ACC112 (cell line): ENCODE data around the gene ATP6V1F.

Experiments used
- H2AFZ ChIP-seq: fragments of 200-600 bp; sonication (generic); one replicate; pipeline ENCODE4 v1.6.0; 2017; ENCODE audit warnings: antibody characterized with exemption, low read length; ENCODE audit not compliant: unreplicated experiment
- H3K27ac ChIP-seq: fragments of 200-600 bp; sonication (generic); 2 replicates; pipeline ENCODE4 v1.5.1; 2014; ENCODE audit warnings: low read depth, mild to moderate bottlenecking, antibody characterized with exemption, low read length, moderate library complexity
- H3K27me3 ChIP-seq: fragments of 200-600 bp; sonication (generic); 2 replicates; pipeline ENCODE4 v1.6.1; 2014; ENCODE audit warnings: mild to moderate bottlenecking, antibody characterized with exemption, low read length, moderate library complexity, mixed read lengths; ENCODE audit not compliant: insufficient read depth
- H3K36me3 ChIP-seq: fragments of 200-600 bp; sonication (generic); 2 replicates; pipeline ENCODE4 v1.6.1; 2016; ENCODE audit warnings: mild to moderate bottlenecking, antibody characterized with exemption, low read length, moderate library complexity, mixed read lengths; ENCODE audit not compliant: insufficient read depth
- H3K4me1 ChIP-seq: fragments of 200-600 bp; sonication (generic); one replicate; pipeline ENCODE4 v1.6.1; 2016; ENCODE audit warnings: low read length, mixed read lengths; ENCODE audit not compliant: insufficient read depth, unreplicated experiment, control insufficient read depth
- H3K4me3 ChIP-seq: fragments of 200-600 bp; sonication (generic); 2 replicates; pipeline ENCODE4 v1.5.1; 2014; ENCODE audit warnings: mild to moderate bottlenecking, low read depth, low read length
- H3K79me2 ChIP-seq: fragments of 200-600 bp; sonication (generic); one replicate; pipeline ENCODE4 v1.6.0; 2016; ENCODE audit warnings: low read length; ENCODE audit not compliant: control insufficient read depth, unreplicated experiment, insufficient read depth

Gene ATP6V1F

GRCh38 chr7:128842674-128843641 is 19.7 kb upstream of the ATP6V1F start:
- H3K27ac ChIP-seq, result no peak overlapping the region
- H3K27me3 ChIP-seq, result no peaks in the 10 kb centered on the region
- H2AFZ ChIP-seq, result no peak overlapping the region
- peaks cover 2% of the 10 kb centered on the region for H3K79me2 ChIP-seq
- H3K4me3 ChIP-seq, result no peak overlapping the region
- H3K36me3 ChIP-seq, result peaks cover 35% of the 10 kb centered on the region; the same call in 1 of the 2 replicates
- H3K4me1 ChIP-seq, result peaks cover 7% of the 10 kb centered on the region

GRCh38 chr7:128843938-128844621 is 18.6 kb upstream of the ATP6V1F start:
- H3K4me1 ChIP-seq, result peaks cover 7% of the 10 kb centered on the region
- H2AFZ ChIP-seq, result no peak overlapping the region
- H3K27ac ChIP-seq, result no peak overlapping the region
- H3K4me3 ChIP-seq, result no peak overlapping the region
- no peaks in the 10 kb centered on the region for H3K79me2 ChIP-seq
- no peaks in the 10 kb centered on the region for H3K27me3 ChIP-seq
- H3K36me3 ChIP-seq, result peaks cover 27% of the 10 kb centered on the region; the same call in 1 of the 2 replicates

GRCh38 chr7:128844777-128845311 is 17.8 kb upstream of the ATP6V1F start:
- H3K79me2 ChIP-seq, result no peaks in the 10 kb centered on the region
- peaks cover 26% of the 10 kb centered on the region; the same call in 1 of the 2 replicates for H3K36me3 ChIP-seq
- H3K4me1 ChIP-seq, result peaks cover 7% of the 10 kb centered on the region
- no peak overlapping the region for H3K27ac ChIP-seq
- H3K4me3 ChIP-seq, result no peak overlapping the region
- no peaks in the 10 kb centered on the region for H3K27me3 ChIP-seq
- no peak overlapping the region for H2AFZ ChIP-seq

- H2AFZ ChIP-seq, result no peak overlapping the region
- H3K36me3 ChIP-seq, result peaks cover 20% of the 10 kb centered on the region; the same call in 1 of the 2 replicates
- H3K79me2 ChIP-seq, result no peaks in the 10 kb centered on the region
- H3K4me1 ChIP-seq, result peaks cover 7% of the 10 kb centered on the region
- H3K4me3 ChIP-seq, result no peak overlapping the region
- H3K27ac ChIP-seq, result no peak overlapping the region
- H3K27me3 ChIP-seq, result no peaks in the 10 kb centered on the region
Observed at GRCh38 chr7:128845475-128845874, 17.2 kb upstream of the ATP6V1F start.

GRCh38 chr7:128845987-128846386 is 16.7 kb upstream of the ATP6V1F start:
- Histone ChIP-seq H3K79me2 (no peaks in the 10 kb centered on the region), H3K27ac (no peak overlapping the region), H3K4me3 (no peak overlapping the region), H2AFZ (no peak overlapping the region), H3K4me1 (peaks cover 7% of the 10 kb centered on the region), H3K36me3 (peaks cover 19% of the 10 kb centered on the region; the same call in 1 of the 2 replicates), H3K27me3 (no peaks in the 10 kb centered on the region)

GRCh38 chr7:128846781-128847444 is 15.7 kb upstream of the ATP6V1F start:
- Histone ChIP-seq H2AFZ (no peak overlapping the region), H3K4me1 (no peaks in the 10 kb centered on the region), H3K4me3 (no peak overlapping the region), H3K27ac (no peak overlapping the region), H3K79me2 (no peaks in the 10 kb centered on the region), H3K27me3 (no peaks in the 10 kb centered on the region), H3K36me3 (peaks cover 16% of the 10 kb centered on the region; the same call in 1 of the 2 replicates)

- Histone ChIP-seq H3K4me3 (no peak overlapping the region), H3K79me2 (no peaks in the 10 kb centered on the region), H3K36me3 (peaks cover 16% of the 10 kb centered on the region; the same call in 1 of the 2 replicates), H2AFZ (no peak overlapping the region), H3K4me1 (no peaks in the 10 kb centered on the region), H3K27ac (no peak overlapping the region), H3K27me3 (no peaks in the 10 kb centered on the region)
Observed at GRCh38 chr7:128847721-128848211, 14.9 kb upstream of the ATP6V1F start.

GRCh38 chr7:128848289-128849155 is 14.1 kb upstream of the ATP6V1F start:
- Histone ChIP-seq H3K79me2 (no peaks in the 10 kb centered on the region), H3K36me3 (peaks cover 12% of the 10 kb centered on the region; the same call in 1 of the 2 replicates), H2AFZ (no peak overlapping the region), H3K27ac (no peak overlapping the region), H3K4me1 (no peaks in the 10 kb centered on the region), H3K4me3 (no peak overlapping the region), H3K27me3 (no peaks in the 10 kb centered on the region)

GRCh38 chr7:128849156-128849515 is 13.5 kb upstream of the ATP6V1F start:
- no peak overlapping the region for H2AFZ ChIP-seq
- no peaks in the 10 kb centered on the region for H3K27me3 ChIP-seq
- no peaks in the 10 kb centered on the region for H3K79me2 ChIP-seq
- H3K36me3 ChIP-seq, result peaks cover 11% of the 10 kb centered on the region; the same call in 1 of the 2 replicates
- no peak overlapping the region for H3K27ac ChIP-seq
- H3K4me1 ChIP-seq, result no peaks in the 10 kb centered on the region
- no peak overlapping the region for H3K4me3 ChIP-seq
